HUES64 (cell line): ENCODE measurements around the gene ORC5.

Source experiments
- H3K27ac ChIP-seq: 2 replicates; pipeline ENCODE4 v1.7.0; 2013; ENCODE audit warnings: low read depth, low read length, inconsistent platforms
- H3K27me3 ChIP-seq: 2 replicates; pipeline ENCODE4 v1.6.1; 2013; ENCODE audit warnings: mild to moderate bottlenecking, low read length; ENCODE audit not compliant: insufficient read depth
- H3K36me3 ChIP-seq: 2 replicates; pipeline ENCODE4 v1.6.1; 2013; ENCODE audit warnings: mild to moderate bottlenecking, low read length; ENCODE audit not compliant: insufficient read depth
- H3K4me1 ChIP-seq: 2 replicates; pipeline ENCODE4 v1.6.1; 2013; ENCODE audit warnings: mild to moderate bottlenecking, low read length, moderate library complexity; ENCODE audit not compliant: insufficient read depth
- H3K4me3 ChIP-seq: 2 replicates; pipeline ENCODE4 v1.5.1; 2013; ENCODE audit warnings: mild to moderate bottlenecking, low read length, moderate library complexity
- H3K9ac ChIP-seq: 2 replicates; pipeline ENCODE4 v1.6.1; 2013; ENCODE audit warnings: mild to moderate bottlenecking, low read depth, low read length
- H3K9me3 ChIP-seq: 2 replicates; pipeline ENCODE4 v1.6.1; 2013; ENCODE audit warnings: low read depth, low read length; ENCODE audit not compliant: insufficient read depth
- WGBS: fragments of 150-250, 120-280 bp; methylation state at CpG from one replicate; pipeline ENCODE4 v1.1.7; 2013; ENCODE audit warnings: missing lambda C conversion rate; 5-methylcytosine and 5-hydroxymethylcytosine counted together

Gene ORC5

GRCh38 chr7:104152468-104152867 lies 55.3 kb downstream of the ORC5 start:
- 93% methylated on average over 1 of the region's 1 CpG for WGBS
- Histone ChIP-seq H3K4me1 (no peaks in the 10 kb centered on the region), H3K9ac (no peak overlapping the region), H3K4me3 (no peak overlapping the region), H3K9me3 (no peaks in the 10 kb centered on the region), H3K27me3 (no peaks in the 10 kb centered on the region), H3K27ac (no peak overlapping the region), H3K36me3 (peaks cover 4% of the 10 kb centered on the region; the same call in 1 of the 2 replicates)

- Histone ChIP-seq H3K27me3 (no peaks in the 10 kb centered on the region), H3K36me3 (peaks cover 4% of the 10 kb centered on the region; the same call in 1 of the 2 replicates), H3K9me3 (no peaks in the 10 kb centered on the region), H3K27ac (no peak overlapping the region), H3K4me3 (no peak overlapping the region), H3K9ac (no peak overlapping the region), H3K4me1 (no peaks in the 10 kb centered on the region)
- WGBS = 83% methylated on average over 1 of the region's 1 CpG
Measured at GRCh38 chr7:104150470-104150869, 57.3 kb downstream of the ORC5 start.

- Histone ChIP-seq H3K9me3 (no peaks in the 10 kb centered on the region), H3K4me3 (no peak overlapping the region), H3K27ac (no peak overlapping the region), H3K27me3 (no peaks in the 10 kb centered on the region), H3K4me1 (no peaks in the 10 kb centered on the region), H3K9ac (no peak overlapping the region), H3K36me3 (peaks cover 4% of the 10 kb centered on the region; the same call in 1 of the 2 replicates)
- 92% methylated on average over 2 of the region's 2 CpGs for WGBS
Measured at GRCh38 chr7:104149822-104150221, 58.0 kb downstream of the ORC5 start.

- Histone ChIP-seq H3K36me3 (no peaks in the 10 kb centered on the region), H3K4me1 (peaks cover 12% of the 10 kb centered on the region; the same call in 1 of the 2 replicates), H3K27ac (no peak overlapping the region), H3K4me3 (no peak overlapping the region), H3K9me3 (no peaks in the 10 kb centered on the region), H3K9ac (no peak overlapping the region), H3K27me3 (no peaks in the 10 kb centered on the region)
- WGBS = 96% methylated on average over 2 of the region's 2 CpGs
Measured at GRCh38 chr7:104142147-104142546, 65.7 kb downstream of the ORC5 start.

DNA sequence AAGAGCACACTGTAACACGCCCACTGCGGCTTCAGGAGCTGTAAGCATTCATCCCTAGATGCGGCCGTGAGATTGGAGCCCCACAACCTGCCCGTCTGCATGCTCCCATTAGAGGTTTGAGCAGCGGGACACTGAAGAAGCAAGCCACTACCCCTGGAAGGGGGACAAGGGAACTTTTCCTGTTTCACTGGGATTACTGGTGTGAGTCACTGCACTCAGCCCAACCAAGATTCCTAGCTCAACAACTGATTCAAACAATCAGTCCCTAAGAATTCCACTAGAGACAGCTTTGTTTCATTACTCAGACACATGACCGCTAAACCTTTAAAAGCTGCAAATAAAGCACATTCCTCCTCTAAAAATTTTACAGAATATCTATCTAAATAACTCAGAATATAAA lies 69.8 kb downstream of the ORC5 start:
- Histone ChIP-seq H3K4me3 (no peak overlapping the region), H3K9ac (no peak overlapping the region), H3K27me3 (no peaks in the 10 kb centered on the region), H3K36me3 (peaks cover 30% of the 10 kb centered on the region), H3K27ac (no peak overlapping the region), H3K4me1 (peaks cover 12% of the 10 kb centered on the region; the same call in 1 of the 2 replicates), H3K9me3 (no peaks in the 10 kb centered on the region)
- 89% methylated on average over 7 of the region's 7 CpGs for WGBS

DNA sequence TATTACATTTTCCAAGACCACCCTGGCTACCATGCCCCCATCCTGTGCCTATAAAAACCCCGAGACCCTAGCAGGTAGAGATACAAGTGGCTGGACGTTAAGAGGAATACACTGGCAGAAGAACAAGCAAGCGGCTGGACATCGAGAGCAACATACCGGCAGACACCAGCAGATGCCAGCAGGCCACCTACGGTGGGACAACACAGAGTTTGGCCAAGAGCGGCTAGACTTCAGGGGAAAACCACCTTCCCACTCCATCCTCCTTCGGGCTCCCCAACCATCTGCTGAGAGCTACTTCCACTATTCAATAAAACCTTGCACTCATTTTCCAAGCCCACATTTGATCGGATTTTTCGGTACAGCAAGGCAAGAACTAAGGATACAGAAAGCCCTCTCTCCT lies 70.3 kb downstream of the ORC5 start:
- H3K9ac ChIP-seq = no peak overlapping the region
- WGBS = 96% methylated on average over 10 of the region's 10 CpGs
- H3K27me3 ChIP-seq = no peaks in the 10 kb centered on the region
- peaks cover 12% of the 10 kb centered on the region; the same call in 1 of the 2 replicates for H3K4me1 ChIP-seq
- no peaks in the 10 kb centered on the region for H3K9me3 ChIP-seq
- no peak overlapping the region for H3K4me3 ChIP-seq
- H3K27ac ChIP-seq = no peak overlapping the region
- H3K36me3 ChIP-seq = peaks cover 33% of the 10 kb centered on the region

GRCh38 chr7:104136981-104137380 lies 70.8 kb downstream of the ORC5 start:
- H3K9ac ChIP-seq = no peak overlapping the region
- 94% methylated on average over 3 of the region's 3 CpGs for WGBS
- peaks cover 12% of the 10 kb centered on the region; the same call in 1 of the 2 replicates for H3K4me1 ChIP-seq
- no peak overlapping the region for H3K4me3 ChIP-seq
- H3K36me3 ChIP-seq = peaks cover 38% of the 10 kb centered on the region
- no peaks in the 10 kb centered on the region for H3K9me3 ChIP-seq
- no peak overlapping the region for H3K27ac ChIP-seq
- H3K27me3 ChIP-seq = no peaks in the 10 kb centered on the region

DNA sequence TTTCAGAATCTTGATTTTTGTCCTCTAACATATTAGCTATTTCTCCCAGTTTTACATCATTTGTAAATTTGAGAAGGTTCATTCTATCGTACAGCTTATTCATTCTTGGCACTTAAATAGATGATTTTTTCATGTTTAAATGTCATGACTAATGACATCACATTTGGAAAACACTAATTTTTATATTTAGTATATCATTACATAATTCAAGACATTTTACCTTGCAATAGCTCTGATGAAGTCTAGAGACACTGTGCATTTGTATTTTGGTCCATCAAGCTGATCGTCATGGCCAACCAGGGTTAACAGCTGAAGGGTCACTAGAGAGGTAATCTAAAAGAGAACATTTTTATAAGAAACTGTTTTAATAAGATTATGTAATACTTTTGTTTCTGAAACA lies 71.3 kb downstream of the ORC5 start:
- H3K9ac ChIP-seq = no peak overlapping the region
- WGBS = 100% methylated on average over 1 of the region's 2 CpGs
- H3K4me3 ChIP-seq = no peak overlapping the region
- H3K36me3 ChIP-seq = peaks cover 38% of the 10 kb centered on the region
- H3K9me3 ChIP-seq = no peaks in the 10 kb centered on the region
- no peaks in the 10 kb centered on the region for H3K27me3 ChIP-seq
- H3K4me1 ChIP-seq = peaks cover 12% of the 10 kb centered on the region; the same call in 1 of the 2 replicates
- H3K27ac ChIP-seq = no peak overlapping the region

GRCh38 chr7:104135760-104136558 lies 71.9 kb downstream of the ORC5 start:
- Histone ChIP-seq H3K9me3 (no peaks in the 10 kb centered on the region), H3K4me1 (peaks cover 10% of the 10 kb centered on the region; the same call in 1 of the 2 replicates), H3K27ac (no peak overlapping the region), H3K27me3 (no peaks in the 10 kb centered on the region), H3K9ac (no peak overlapping the region), H3K4me3 (no peak overlapping the region), H3K36me3 (peaks cover 38% of the 10 kb centered on the region)
- WGBS = 97% methylated on average over 4 of the region's 4 CpGs

DNA sequence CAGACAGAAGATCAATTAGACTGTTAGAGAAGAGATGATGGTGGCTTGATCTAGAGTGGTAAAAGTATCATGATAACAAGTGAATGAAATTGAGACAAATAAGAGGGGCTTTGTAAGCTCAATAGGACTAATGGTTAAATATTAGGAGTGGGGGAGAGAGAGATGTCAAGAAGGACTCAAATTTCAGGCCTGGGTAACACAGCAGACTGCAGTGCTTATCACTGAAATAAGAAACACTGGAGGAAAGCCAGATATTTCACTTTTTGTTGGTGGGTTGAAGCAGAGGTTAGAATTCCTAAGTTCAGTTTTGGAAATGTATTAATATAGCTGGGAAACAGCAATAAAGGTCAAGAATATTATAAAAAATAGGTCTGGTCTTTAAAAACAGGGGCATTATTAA lies 74.6 kb downstream of the ORC5 start:
- no peak overlapping the region for H3K4me3 ChIP-seq
- no peak overlapping the region for H3K27ac ChIP-seq
- H3K9me3 ChIP-seq = no peaks in the 10 kb centered on the region
- H3K27me3 ChIP-seq = no peaks in the 10 kb centered on the region
- no peak overlapping the region for H3K9ac ChIP-seq
- peaks cover 43% of the 10 kb centered on the region for H3K36me3 ChIP-seq
- peaks cover 4% of the 10 kb centered on the region; the same call in 1 of the 2 replicates for H3K4me1 ChIP-seq

- 96% methylated on average over 4 of the region's 4 CpGs for WGBS
- no peak overlapping the region for H3K9ac ChIP-seq
- H3K4me1 ChIP-seq = peaks cover 13% of the 10 kb centered on the region; the same call in 1 of the 2 replicates
- H3K27me3 ChIP-seq = no peaks in the 10 kb centered on the region
- no peak overlapping the region for H3K27ac ChIP-seq
- H3K9me3 ChIP-seq = no peaks in the 10 kb centered on the region
- H3K36me3 ChIP-seq = peaks cover 32% of the 10 kb centered on the region
- H3K4me3 ChIP-seq = no peak overlapping the region
Measured at GRCh38 chr7:104130726-104131125, 77.1 kb downstream of the ORC5 start.
